ENCODE results near the gene NAV2. TPM values are rescaled to one million over a fixed set of nuclear protein-coding genes. Genes with fewer than 3 reads are reported as not detected.

Gene NAV2
- polyA plus RNA-seq, 1 donor from 2014 or later, result 3.0 TPM

DNA sequence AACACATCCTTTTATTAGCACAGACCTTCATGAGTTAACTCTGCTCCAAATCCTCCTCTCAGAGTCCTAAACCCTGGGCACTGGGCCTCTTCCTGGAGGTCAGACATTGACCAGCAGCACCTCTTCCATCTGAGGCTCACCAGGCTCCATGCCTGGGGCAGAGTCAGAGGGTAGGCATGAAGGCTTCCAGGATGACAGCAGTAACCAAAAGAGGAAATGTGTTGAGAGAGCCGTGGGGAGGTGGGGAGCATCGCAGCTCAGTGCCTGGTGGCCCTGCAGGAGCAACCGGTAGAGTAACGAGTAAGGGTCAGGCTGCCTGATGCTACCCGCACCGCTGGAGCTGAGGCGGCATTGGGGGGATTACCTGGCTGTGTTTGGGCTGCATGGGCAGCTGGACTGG, 9.4 kb upstream of the NAV2 start:
- Histone ChIP-seq H3F3A (ENCODE audit: insufficient read depth, low read length, poor library complexity, severe bottlenecking) (no peaks in the 10 kb centered on the region), H4K20me1 (ENCODE audit: insufficient read depth) (no peaks in the 10 kb centered on the region), H3K9ac (ENCODE audit: low read length) (no peak overlapping the region), H3K4me3 (ENCODE audit: low read length) (no peak overlapping the region), H3K27ac (ENCODE audit: low read length) (no peak overlapping the region), H3K36me3 (ENCODE audit: insufficient read depth, low read length) (no peaks in the 10 kb centered on the region), H3K4me2 (ENCODE audit: low read length) (no peak overlapping the region), H2AFZ (ENCODE audit: low read depth, low read length) (no peak overlapping the region), H3K9me3 (ENCODE audit: low read length) (no peaks in the 10 kb centered on the region), H3K9me2 (ENCODE audit: insufficient read depth, low read length) (no peaks in the 10 kb centered on the region), H3K79me2 (replicated peaks; ENCODE audit: insufficient read depth, low read length) (no peaks in the 10 kb centered on the region), H3K27me3 (ENCODE audit: insufficient read depth, low read depth, low read length) (no peaks in the 10 kb centered on the region)
- TF ChIP-seq REST (IDR thresholded peaks at IDR 0.05; ENCODE audit: borderline replicate concordance) (no peak), MXI1 (conservative IDR thresholded peaks at IDR 0.05; ENCODE audit: poor library complexity, severe bottlenecking) (no peak), POLR2AphosphoS5 (IDR thresholded peaks at IDR 0.05) (no peak), EP300 (conservative IDR thresholded peaks at IDR 0.05; ENCODE audit: poor library complexity, severe bottlenecking) (no peak)
- TF ChIP-seq, protein P1, sequence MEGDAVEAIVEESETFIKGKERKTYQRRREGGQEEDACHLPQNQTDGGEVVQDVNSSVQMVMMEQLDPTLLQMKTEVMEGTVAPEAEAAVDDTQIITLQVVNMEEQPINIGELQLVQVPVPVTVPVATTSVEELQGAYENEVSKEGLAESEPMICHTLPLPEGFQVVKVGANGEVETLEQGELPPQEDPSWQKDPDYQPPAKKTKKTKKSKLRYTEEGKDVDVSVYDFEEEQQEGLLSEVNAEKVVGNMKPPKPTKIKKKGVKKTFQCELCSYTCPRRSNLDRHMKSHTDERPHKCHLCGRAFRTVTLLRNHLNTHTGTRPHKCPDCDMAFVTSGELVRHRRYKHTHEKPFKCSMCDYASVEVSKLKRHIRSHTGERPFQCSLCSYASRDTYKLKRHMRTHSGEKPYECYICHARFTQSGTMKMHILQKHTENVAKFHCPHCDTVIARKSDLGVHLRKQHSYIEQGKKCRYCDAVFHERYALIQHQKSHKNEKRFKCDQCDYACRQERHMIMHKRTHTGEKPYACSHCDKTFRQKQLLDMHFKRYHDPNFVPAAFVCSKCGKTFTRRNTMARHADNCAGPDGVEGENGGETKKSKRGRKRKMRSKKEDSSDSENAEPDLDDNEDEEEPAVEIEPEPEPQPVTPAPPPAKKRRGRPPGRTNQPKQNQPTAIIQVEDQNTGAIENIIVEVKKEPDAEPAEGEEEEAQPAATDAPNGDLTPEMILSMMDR (IDR thresholded peaks at IDR 0.05; ENCODE audit: poor library complexity, severe bottlenecking), result no peak

DNA sequence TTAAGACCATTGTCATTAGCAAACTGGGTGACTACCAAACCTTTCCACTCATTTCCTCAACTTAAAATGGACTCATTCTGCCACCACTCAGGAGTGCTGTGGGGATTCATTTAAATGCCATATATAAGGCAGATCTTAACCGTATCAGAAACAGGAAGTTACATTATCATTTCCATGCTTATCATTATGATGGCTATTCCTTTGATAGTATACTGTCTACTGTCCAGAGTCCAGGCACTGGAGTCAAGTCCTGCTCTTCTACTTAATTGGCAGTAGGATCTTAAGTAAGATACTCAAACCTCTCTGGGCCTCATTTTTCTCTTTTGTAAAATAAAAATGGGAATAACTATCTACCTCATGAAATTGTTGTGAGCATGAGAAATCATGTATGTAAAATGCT, 8.4 kb upstream of the NAV2 start:
- H3K27ac ChIP-seq (ENCODE audit: low read length), result no peak overlapping the region
- H3K36me3 ChIP-seq (ENCODE audit: insufficient read depth, low read length), result no peaks in the 10 kb centered on the region
- no peak overlapping the region for H3K9ac ChIP-seq (ENCODE audit: low read length)
- TF ChIP-seq EP300 (conservative IDR thresholded peaks at IDR 0.05; ENCODE audit: poor library complexity, severe bottlenecking) (no peak), RAD21 (conservative IDR thresholded peaks at IDR 0.05) (no peak), EZH2 (IDR thresholded peaks at IDR 0.05; ENCODE audit: borderline replicate concordance, insufficient read depth, low read length, poor library complexity, severe bottlenecking) (no peak), SMC3 (conservative IDR thresholded peaks at IDR 0.05; ENCODE audit: poor library complexity) (no peak), MXI1 (conservative IDR thresholded peaks at IDR 0.05; ENCODE audit: poor library complexity, severe bottlenecking) (no peak), POLR2AphosphoS5 (IDR thresholded peaks at IDR 0.05) (no peak)
- TF ChIP-seq, protein P1 (IDR thresholded peaks at IDR 0.05; ENCODE audit: poor library complexity, severe bottlenecking), result no peak
- no peaks in the 10 kb centered on the region for H3K79me2 ChIP-seq (replicated peaks; ENCODE audit: insufficient read depth, low read length)
- no peaks in the 10 kb centered on the region for H4K20me1 ChIP-seq (ENCODE audit: insufficient read depth)
- no peak overlapping the region for H3K4me2 ChIP-seq (ENCODE audit: low read length)
- H3K9me3 ChIP-seq (ENCODE audit: low read length), result no peaks in the 10 kb centered on the region
- no peaks in the 10 kb centered on the region for H3F3A ChIP-seq (ENCODE audit: insufficient read depth, low read length, poor library complexity, severe bottlenecking)
- no peak overlapping the region for H3K4me3 ChIP-seq (ENCODE audit: low read length)
- no peaks in the 10 kb centered on the region for H3K27me3 ChIP-seq (ENCODE audit: insufficient read depth, low read depth, low read length)
- H2AFZ ChIP-seq (ENCODE audit: low read depth, low read length), result no peak overlapping the region
- H3K9me2 ChIP-seq (ENCODE audit: insufficient read depth, low read length), result no peaks in the 10 kb centered on the region

Data from neural cell (in vitro differentiated cells).